ENCODE measurements around the gene DOC2A.

DOC2A gene

DNA sequence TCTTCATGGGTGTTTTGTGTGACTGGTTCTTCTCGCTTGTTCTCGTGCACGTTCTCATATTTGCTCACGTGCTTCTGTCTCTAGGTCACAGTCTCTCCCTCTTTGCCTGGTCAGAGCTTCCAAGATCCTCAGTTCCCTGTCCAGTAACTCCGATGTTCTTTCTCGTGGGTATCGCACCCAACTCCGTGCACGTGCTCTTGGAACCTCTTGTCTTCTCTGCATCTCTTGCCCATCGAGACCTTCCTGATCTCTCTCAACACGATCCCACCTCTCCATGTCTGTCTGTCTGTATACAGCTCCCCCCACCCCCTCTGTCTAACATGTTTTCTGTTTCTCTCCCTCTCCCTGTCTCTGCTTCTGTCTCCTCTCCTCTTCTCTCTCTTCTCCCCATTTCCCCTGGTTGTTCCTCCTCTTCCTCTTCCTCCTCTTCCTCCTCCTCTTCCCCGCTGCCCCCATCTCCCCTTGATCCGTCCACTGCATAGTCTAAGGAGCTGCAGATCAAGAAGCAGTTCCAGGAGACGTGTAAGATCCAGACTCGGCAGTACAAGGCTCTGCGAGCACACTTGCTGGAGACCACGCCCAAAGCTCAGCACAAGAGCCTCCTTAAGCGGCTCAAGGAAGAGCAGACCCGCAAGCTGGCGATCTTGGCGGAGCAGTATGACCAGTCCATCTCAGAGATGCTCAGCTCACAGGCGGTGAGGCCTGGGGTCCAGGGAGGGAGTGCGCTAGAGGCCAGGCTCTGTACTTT, 21.5 kb downstream of the DOC2A start:
- no peak for DNase-seq (ENCODE audit: low read depth, low spot score)

DNA sequence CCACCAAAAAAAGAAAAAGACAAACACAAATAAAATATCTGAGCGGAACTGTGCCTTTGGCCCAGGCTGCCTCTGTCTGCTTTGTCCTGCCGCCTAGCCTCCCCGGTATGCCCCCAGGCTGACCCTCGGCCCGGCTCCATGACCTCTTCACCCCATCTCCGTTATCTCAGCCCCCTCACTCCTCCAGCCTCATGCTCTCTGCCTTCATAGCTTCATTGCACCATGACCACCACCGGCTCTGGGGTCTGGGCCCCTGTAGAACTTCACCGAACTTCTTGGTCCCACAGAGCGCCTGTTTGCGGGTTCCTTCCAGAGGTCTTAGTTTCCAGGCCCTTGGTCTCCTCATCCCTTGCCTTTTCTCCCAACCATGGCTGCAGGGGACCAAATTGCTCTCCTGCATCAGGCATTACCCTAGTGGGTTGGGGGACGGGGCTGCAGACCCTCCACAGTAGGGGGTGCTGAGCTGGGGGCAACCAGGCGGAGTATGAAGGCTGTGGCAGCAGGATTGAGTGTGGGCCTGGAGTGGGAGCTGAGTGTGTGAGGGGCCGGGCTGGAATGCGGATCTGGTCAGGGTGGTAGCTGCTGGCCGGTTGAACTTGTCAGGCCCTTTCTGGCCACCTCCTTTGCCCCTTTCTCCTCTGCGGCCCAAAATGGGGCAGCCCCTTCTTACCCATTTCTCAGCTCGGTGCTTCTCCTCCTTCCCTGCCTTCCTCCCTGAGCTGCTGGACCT, 22.3 kb downstream of the DOC2A start:
- no peak for DNase-seq (ENCODE audit: low read depth, low spot score)

DNA sequence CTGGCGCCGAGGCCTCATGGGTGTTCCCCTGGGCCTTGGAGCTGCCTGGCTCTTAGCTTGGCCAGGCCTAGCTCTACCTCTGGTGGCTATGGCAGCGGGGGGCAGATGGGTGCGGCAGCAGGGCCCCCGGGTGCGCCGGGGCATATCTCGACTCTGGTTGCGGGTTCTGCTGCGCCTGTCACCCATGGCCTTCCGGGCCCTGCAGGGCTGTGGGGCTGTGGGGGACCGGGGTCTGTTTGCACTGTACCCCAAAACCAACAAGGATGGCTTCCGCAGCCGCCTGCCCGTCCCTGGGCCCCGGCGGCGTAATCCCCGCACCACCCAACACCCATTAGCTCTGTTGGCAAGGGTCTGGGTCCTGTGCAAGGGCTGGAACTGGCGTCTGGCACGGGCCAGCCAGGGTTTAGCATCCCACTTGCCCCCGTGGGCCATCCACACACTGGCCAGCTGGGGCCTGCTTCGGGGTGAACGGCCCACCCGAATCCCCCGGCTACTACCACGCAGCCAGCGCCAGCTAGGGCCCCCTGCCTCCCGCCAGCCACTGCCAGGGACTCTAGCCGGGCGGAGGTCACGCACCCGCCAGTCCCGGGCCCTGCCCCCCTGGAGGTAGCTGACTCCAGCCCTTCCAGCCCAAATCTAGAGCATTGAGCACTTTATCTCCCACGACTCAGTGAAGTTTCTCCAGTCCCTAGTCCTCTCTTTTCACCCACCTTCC, 23.3 kb downstream of the DOC2A start:
- DNase-seq (ENCODE audit: low read depth, low spot score): no peak

DNA sequence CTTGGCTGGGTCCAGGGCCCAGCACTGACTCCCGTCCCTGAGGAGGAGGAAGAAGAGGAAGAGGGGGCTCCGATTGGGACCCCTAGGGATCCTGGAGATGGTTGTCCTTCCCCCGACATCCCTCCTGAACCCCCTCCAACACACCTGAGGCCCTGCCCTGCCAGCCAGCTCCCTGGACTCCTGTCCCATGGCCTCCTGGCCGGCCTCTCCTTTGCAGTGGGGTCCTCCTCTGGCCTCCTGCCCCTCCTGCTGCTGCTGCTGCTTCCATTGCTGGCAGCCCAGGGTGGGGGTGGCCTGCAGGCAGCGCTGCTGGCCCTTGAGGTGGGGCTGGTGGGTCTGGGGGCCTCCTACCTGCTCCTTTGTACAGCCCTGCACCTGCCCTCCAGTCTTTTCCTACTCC, 23.9 kb downstream of the DOC2A start:
- no peak for DNase-seq (ENCODE audit: low read depth, low spot score)

DNA sequence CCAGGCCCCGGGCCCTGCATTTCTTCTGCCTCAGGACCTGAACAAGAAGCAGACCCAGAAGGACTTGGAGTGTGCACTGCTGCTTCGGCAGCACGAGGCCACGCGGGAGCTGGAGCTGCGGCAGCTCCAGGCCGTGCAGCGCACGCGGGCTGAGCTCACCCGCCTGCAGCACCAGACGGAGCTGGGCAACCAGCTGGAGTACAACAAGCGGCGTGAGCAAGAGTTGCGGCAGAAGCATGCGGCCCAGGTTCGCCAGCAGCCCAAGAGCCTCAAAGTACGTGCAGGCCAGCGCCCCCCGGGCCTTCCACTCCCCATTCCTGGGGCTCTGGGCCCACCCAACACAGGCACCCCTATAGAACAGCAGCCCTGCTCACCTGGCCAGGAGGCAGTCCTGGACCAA, 24.6 kb downstream of the DOC2A start:
- no peak for DNase-seq (ENCODE audit: low read depth, low spot score)

DNA sequence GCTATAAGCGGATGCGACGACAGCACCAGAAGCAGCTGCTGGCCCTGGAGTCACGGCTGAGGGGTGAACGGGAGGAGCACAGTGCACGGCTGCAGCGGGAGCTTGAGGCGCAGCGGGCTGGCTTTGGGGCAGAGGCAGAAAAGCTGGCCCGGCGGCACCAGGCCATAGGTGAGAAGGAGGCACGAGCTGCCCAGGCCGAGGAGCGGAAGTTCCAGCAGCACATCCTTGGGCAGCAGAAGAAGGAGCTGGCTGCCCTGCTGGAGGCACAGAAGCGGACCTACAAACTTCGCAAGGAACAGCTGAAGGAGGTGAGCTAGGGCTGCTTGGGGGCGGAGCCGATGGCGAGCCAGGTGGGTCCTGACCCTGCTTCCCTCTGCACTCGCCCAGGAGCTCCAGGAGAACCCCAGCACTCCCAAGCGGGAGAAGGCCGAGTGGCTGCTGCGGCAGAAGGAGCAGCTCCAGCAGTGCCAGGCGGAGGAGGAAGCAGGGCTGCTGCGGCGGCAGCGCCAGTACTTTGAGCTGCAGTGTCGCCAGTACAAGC, 25.5 kb downstream of the DOC2A start:
- no peak for DNase-seq (ENCODE audit: low read depth, low spot score)

DNA sequence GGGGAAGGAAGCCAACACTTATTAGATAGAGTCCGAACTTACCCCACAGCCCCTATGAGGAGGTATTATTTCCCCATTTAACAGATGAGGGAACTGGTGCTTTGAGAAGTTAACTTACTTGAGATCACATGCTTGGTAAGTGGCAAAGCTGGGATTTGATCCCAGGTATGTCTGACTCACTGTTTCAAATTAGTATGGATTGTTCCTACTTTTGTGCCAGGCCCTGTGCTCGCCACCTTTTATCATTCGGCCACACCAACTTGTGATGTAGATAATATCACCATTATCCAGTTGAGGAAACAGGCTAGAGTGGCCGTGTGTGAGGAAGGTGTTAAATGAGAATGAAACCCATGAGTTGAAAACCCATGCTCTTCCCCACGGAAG, 26.1 kb downstream of the DOC2A start:
- no peak for DNase-seq (ENCODE audit: low read depth, low spot score)

DNA sequence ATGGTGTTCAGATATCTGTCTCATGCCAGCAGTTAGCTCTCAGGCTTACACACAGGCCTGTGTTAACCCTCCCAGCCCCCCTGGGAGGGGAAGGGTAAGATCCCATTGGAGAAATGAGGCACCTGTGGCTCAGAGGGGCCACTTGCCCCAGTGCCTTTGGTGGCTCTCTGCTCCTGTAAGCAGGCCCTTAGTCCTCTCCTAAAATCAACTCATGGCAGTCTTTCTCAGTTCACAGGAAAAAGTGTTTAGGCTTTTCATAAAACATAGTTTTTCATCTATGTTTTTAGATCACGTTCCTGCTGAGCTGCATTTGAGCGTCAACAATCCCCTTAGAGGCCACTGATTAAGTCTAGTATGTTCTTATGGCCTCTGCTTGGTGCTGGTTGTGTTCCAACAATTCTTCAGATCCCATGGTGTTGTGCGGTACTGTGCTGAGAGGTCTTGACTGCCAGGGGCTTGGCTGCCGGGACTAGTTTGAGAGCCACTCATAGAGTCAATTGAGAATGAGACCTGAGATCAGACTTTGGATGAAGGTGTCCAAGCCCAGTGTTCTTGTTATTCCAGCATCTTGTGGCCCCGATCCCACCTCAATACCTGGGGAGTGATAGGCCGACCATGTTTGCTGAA, 26.6 kb downstream of the DOC2A start:
- DNase-seq (ENCODE audit: low read depth, low spot score): no peak

DNA sequence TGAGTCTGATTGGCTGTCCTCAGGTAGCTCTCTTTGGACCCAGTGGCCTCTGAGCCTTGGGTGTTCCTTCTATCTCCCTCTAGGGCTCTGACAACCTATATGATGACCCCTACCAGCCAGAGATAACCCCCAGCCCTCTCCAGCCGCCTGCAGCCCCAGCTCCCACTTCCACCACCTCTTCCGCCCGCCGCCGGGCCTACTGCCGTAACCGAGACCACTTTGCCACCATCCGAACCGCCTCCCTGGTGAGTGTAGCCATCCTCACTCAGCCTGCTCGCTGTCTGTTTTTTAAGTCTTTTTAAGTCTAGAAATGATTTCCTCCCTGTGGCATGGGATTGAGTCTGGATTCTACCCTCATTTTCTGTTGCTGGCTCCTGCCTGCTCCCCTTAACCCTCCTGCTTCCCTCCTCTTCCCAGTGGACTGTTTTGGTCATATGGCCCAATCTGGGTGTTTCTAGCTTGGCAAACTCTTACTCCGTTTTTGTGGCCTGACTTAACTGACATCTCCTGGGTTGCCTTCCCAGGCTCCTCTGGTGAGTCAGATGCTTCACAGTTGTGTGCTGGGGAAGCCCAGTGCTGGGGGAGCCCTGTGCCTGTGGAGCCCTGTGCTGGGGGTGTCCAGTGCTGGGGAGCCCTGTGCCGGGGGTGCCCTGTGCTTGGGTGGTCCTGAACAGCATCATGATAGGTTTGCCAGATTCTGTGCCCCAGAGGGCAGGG, 27.2 kb downstream of the DOC2A start:
- DNase-seq (ENCODE audit: low read depth, low spot score): peak; percentile 34

DNA sequence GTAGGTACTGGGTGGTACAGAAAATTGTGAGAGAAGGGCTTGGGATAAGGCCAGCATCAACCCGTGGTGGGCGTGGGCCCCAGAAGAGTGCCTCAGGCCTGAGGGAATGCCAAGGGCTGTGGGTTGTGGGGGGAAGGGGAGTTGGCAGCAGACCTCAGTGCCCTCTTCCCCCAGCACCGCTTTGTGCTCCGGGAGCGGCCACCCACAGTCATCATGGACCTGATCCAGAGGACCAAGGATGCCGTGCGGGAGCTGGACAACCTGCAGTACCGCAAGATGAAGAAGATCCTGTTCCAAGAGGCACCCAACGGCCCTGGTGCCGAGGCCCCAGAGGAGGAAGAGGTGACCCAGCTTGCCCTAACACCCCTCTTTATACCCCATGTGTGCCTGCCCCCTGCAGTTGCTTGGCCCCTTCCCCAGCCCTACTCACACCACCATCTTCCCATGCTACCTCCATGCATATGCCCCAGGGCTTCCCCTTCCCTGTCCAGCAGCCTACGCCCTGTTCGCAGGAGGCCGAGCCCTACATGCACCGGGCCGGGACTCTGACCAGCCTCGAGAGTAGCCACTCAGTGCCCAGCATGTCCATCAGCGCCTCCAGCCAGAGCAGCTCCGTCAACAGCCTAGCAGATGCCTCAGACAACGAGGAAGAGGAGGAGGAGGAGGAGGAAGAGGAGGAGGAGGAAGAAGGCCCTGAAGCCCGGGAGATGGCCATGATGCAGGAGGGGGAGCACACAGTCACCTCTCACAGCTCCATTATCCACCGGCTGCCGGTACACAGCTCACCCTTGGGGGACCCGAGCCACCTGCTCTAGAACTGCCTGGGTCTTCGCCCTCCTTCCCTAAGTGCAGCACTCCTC, 28.0 kb downstream of the DOC2A start:
- no peak for DNase-seq (ENCODE audit: low read depth, low spot score)

DNA sequence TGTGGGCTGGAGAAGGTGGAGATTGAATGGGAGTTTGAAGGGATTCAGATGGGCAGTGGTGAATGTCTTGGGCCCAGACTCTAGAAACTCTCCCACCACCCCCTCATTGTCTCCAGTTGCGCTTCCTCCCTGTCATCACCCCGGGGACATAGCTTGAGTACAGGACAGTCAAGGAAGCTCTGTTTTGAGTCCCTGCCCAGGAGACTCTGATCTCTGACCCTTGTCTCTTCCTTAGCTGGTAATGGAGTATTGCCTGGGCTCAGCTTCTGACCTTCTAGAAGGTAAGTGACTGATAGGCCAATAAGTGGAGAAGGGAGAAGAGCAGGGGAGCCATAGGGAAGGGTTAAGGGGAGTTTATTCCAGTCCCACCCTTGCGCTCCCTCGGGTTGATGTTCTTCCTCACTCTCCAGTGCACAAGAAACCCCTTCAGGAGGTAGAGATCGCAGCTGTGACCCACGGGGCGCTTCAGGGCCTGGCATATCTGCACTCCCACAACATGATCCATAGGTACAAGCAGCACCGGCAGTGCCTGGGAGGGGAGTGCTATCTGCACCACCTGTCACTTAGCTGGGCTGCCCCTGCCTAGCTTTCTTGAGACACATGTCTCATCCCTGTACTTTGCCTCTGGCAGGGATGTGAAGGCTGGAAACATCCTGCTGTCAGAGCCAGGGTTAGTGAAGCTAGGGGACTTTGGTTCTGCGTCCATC, 32.1 kb downstream of the DOC2A start:
- no peak for DNase-seq (ENCODE audit: low read depth, low spot score)

DNA sequence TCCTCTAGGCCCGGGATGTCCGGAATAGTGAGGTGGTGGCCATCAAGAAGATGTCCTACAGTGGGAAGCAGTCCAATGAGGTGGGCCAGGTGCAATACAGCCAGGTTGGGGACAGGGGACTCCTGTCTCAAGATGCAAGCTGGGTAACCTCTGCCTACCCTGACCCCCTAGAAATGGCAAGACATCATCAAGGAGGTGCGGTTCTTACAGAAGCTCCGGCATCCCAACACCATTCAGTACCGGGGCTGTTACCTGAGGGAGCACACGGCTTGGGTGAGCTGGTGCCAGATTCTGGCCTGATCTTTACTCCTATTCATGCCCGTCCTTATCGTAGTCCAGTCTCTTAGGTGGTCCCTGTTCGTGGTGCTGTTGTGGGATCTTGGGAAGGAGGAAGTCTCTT, 32.7 kb downstream of the DOC2A start:
- DNase-seq (ENCODE audit: low read depth, low spot score): no peak

DNA sequence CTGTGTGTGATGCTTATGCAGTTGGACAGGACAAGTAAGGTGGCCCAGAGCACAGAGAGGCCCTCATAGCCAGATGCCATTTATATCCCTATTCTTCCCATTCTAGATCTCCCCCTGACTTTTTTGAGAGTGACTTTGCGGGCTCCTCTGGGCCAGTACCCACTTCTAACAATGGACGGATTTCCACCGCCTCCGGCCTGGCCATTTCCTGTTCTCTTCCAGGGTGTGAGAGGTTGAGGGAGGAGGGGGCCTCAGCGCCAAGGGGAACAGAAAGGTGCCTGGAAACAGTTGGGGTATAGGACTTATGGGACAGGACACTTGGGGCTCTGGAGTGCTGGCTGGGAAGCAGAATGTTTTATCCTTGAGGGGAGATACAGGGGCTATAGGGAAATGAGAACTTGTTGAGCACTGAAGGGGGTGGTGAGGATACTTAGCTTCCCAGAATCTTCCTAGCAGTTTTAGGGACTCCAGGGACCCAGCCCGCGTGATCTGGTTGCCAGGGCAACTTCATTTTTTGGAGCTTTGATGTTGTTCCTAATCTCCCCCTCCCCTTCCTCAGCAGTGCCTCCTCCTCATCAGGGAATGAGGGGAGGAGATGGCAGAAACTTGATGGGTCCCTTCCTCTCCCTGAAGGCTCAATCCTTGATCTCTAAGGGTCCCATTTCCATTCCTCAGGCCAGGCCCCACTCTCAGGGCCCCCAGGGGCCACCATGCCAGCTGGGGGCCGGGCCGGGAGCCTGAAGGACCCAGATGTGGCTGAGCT, 33.6 kb downstream of the DOC2A start:
- no peak for DNase-seq (ENCODE audit: low read depth, low spot score)

DNA sequence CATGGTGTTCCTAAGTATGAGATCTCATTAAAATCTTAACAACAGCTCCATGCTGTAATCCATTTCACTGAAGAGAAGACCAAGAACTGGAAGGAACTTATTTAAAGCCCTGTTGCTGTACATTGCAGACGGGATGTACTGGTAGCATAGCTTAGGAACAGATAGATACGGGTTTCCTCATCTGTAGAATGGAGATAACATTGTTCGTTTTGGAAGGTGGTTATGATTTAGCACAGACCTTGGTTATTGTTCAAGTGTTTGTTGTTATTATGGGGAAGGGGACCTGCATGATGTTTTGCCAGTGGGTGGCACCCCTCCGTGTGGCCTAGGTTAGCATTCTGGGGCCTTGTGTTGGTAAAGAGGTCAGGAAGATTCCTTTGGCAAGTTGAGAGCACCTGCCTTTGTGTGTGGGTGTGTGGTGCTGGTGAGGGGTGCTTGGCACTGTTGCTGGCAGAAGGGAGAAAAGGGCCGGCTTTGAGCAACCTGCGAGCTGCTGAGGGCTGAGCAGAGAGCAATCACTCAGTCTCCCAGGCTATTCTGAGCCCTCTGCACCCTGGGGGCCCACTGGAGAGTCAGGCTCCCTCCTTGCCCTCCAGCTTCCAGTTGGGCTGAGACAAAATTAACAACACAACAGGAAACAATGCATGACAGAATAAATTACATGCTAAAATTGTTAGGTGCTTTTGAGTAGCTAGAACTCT, 34.9 kb downstream of the DOC2A start:
- no peak for DNase-seq (ENCODE audit: low read depth, low spot score)

DNA sequence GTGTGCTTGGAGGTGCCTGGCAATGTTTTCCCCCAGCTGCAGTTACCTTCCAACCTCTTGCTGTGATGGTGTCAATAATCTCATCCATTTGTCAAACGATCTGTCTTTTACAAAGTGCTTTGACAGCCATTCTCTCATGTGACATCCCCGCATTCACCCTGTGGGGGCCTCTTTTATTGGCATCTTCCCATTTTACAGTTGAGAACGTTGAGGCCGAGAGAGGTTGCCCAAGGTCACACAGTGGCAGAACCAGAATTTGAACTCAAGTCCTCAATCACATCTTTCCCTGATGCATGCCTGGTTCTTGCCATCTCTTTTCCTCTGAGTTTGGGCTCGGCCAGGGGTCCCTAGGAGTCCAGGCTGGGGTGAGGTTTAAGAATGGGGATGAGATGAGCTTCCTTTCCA, 35.7 kb downstream of the DOC2A start:
- no peak for DNase-seq (ENCODE audit: low read depth, low spot score)

DNA sequence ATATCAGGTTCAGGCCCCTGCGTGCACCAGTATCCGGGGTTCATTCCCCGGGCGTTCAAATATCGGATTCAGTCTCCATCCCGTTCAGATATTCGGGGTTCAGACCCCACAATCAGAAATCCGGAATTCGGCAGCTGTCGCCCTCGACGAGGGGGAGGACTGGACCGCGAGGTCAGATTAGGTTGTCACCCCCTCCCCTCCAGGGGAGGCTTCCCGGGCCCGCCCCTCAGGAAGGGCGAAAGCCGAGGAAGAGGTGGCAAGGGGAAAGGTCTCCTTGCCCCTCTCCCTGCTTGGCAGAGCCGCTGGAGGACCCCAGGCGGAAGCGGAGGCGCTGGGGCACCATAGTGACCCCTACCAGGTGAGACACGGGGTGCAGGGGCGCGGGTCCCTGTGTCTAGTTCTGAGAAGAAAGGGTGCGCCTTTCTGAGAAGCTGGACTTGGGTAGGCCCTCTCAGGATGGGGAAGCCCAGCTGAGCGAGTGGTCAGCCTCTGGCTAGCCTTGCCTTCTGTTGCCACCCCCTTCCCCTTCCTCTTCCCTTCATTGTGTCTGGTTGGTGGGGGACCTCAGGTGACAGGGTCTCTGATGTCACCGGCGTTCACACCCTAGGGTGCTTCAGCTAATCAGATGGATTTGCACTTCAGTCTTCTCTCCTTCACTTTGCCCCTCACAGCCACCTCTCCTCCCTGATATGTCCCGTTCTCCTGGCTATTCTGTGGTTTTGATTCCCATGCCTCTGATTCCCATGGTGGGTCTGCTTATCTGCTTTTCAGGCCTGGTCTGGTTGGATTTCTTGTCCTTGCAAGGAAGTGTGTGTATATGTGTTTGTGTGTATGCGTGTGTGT, 36.3 kb downstream of the DOC2A start:
- DNase-seq (ENCODE audit: low read depth, low spot score): peak; percentile 27

Measured in astrocyte of the hippocampus (primary cell).